Activated CD4-positive, alpha-beta T cell treated with anti-CD3 and anti-CD28 coated beads for 4 hours (primary cell): ENCODE measurements around the gene ITGB1.

ENCODE experiments used
- DNase-seq, 2 donors: peaks; one replicate each; pipeline ENCODE4 v3.0.0-alpha.2; 2020

Gene ITGB1

GRCh38 chr10:32954545-32955298 lies 3.3 kb downstream of the ITGB1 start:
- no peak for DNase-seq

- no peak for DNase-seq
Measured at GRCh38 chr10:32954080-32954479, 4.0 kb downstream of the ITGB1 start.

GRCh38 chr10:32953277-32953927 lies 4.6 kb downstream of the ITGB1 start:
- DNase-seq = no peak

GRCh38 chr10:32952541-32953276 lies 5.3 kb downstream of the ITGB1 start:
- no peak for DNase-seq

- DNase-seq = no peak
Measured at GRCh38 chr10:32952094-32952493, 5.9 kb downstream of the ITGB1 start.

- DNase-seq = no peak
Measured at GRCh38 chr10:32951111-32951510, 6.9 kb downstream of the ITGB1 start.

- no peak for DNase-seq
Measured at GRCh38 chr10:32950591-32951108, 7.4 kb downstream of the ITGB1 start.

- DNase-seq = no peak
Measured at GRCh38 chr10:32949221-32949678, 8.8 kb downstream of the ITGB1 start.

GRCh38 chr10:32948451-32948850 lies 9.6 kb downstream of the ITGB1 start:
- DNase-seq = no peak

- DNase-seq = no peak
Measured at GRCh38 chr10:32947586-32947985, 10.4 kb downstream of the ITGB1 start.

GRCh38 chr10:32946108-32946507 lies 11.9 kb downstream of the ITGB1 start:
- DNase-seq = no peak

- no peak for DNase-seq
Measured at GRCh38 chr10:32943854-32944661, 14.0 kb downstream of the ITGB1 start.

GRCh38 chr10:32943395-32943794 lies 14.6 kb downstream of the ITGB1 start:
- DNase-seq = no peak

- DNase-seq = no peak
Measured at GRCh38 chr10:32942081-32942480, 15.9 kb downstream of the ITGB1 start.

- DNase-seq = no peak
Measured at GRCh38 chr10:32941357-32941756, 16.7 kb downstream of the ITGB1 start.

GRCh38 chr10:32940321-32941301 lies 17.4 kb downstream of the ITGB1 start:
- no peak for DNase-seq

GRCh38 chr10:32939296-32940111 lies 18.5 kb downstream of the ITGB1 start:
- no peak for DNase-seq

GRCh38 chr10:32938554-32939061 lies 19.4 kb downstream of the ITGB1 start:
- no peak for DNase-seq

- no peak for DNase-seq
Measured at GRCh38 chr10:32937911-32938424, 20.1 kb downstream of the ITGB1 start.

GRCh38 chr10:32932225-32932729 lies 25.8 kb downstream of the ITGB1 start:
- no peak for DNase-seq
